22Rv1 (cell line): ENCODE measurements around the gene METTL15.
"Not testable (repeated sequence)": the region's sequence is repeated elsewhere in the genome, so short reads cannot be mapped to it uniquely, and the experiment has no call there.

Source experiments
- H3K27ac ChIP-seq: fragments of 450-650 bp; 2 replicates; pipeline ENCODE4 v1.5.1; 2017
- ZFX ChIP-seq: fragments of 450-650 bp; IDR thresholded peaks from 2 replicates; pipeline ENCODE4 v1.6.1; 2017; ENCODE audit warnings: antibody characterized with exemption, borderline replicate concordance
- TF ChIP-seq, protein P1 (sequence below): fragments of 450-650 bp; IDR thresholded peaks from 2 replicates; pipeline ENCODE4 v1.5.1; 2017; ENCODE audit warnings: mild to moderate bottlenecking

METTL15 gene

DNA sequence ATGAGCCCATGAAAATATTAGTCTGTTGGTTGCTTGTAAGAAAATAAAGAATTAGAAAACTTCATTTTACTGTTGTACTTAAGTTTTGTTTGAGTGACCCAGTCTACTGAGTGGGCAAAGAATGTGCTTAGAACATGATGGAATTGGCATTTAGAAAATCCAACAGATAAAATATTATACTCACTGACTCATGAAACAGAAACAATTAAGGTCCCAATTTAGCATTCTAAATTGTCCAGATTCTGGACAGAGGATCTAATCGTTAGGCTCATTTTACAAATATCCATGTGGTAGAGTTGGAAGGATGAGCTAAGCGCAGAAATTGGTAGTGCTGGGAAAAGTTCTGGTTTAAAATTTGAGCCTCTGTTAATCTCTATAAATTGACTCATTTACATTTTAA lies 45.4 kb downstream of the METTL15 start:
- H3K27ac ChIP-seq = no peak overlapping the region

DNA sequence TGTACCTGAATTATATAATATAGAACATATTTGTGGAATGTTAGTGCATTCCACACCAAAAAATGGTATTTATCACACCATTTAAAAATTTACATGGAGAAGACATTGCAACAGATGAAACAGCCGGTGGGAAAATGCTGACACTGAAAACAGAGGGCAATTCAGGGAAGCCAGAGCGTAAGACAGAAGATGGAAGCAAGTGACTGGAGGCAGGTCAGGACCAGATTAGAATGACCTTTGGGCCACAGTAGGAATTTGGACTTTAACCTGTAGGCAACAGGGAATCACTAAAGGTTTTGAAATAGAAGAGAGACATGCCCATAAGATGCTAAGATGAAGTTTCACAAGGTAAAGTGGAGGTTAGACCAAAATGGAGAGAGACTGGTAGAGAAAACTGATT lies 60.5 kb downstream of the METTL15 start:
- TF ChIP-seq, protein P1, sequence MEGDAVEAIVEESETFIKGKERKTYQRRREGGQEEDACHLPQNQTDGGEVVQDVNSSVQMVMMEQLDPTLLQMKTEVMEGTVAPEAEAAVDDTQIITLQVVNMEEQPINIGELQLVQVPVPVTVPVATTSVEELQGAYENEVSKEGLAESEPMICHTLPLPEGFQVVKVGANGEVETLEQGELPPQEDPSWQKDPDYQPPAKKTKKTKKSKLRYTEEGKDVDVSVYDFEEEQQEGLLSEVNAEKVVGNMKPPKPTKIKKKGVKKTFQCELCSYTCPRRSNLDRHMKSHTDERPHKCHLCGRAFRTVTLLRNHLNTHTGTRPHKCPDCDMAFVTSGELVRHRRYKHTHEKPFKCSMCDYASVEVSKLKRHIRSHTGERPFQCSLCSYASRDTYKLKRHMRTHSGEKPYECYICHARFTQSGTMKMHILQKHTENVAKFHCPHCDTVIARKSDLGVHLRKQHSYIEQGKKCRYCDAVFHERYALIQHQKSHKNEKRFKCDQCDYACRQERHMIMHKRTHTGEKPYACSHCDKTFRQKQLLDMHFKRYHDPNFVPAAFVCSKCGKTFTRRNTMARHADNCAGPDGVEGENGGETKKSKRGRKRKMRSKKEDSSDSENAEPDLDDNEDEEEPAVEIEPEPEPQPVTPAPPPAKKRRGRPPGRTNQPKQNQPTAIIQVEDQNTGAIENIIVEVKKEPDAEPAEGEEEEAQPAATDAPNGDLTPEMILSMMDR = no peak
- no peak for TF ChIP-seq ZFX
- no peak overlapping the region for H3K27ac ChIP-seq

More for the DNA sequence above, 45.4 kb downstream of the METTL15 start:
- no peak for TF ChIP-seq ZFX
- TF ChIP-seq, protein P1 = no peak

DNA sequence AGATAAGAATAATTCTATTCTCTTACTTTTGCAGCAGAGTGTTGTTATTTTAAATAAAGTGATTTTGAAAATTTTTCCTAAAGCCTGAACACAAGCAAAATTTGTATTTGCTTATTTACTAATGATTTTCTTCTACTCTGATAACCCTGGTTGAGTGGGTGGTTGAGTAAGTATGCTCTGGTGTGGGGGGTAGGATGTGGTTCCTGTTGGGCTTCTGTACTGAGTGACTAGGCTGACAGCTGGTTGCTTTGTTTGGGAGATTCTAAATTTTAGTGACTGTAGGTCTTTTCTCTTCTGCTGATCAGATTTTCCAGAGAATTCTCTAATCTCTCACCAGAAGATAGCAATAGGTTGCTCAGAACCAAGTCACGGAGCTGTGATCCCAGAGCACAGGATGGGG lies 61.6 kb downstream of the METTL15 start:
- H3K27ac ChIP-seq = no peak overlapping the region
- TF ChIP-seq, protein P1 = no peak
- TF ChIP-seq ZFX = no peak

DNA sequence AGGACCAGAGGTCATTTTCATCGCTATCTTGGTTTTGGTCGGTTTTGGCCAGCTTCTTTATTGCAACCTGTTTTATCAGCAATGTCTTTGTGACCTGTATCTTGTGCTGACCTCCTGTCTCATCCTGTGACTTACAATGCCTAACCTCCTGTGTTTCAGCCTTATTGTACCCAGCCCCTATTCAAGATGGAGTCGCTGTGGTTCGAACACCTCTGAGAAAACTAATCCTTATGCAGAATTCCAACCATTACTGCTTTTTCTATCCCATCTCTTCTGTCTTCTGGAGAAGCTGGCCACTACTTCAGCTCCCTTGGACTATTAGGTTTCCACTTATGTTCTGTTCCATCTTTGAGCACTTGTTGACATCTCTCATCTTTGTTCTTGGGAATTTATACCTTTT lies 62.6 kb downstream of the METTL15 start:
- TF ChIP-seq ZFX = no peak
- TF ChIP-seq, protein P1 = no peak
- H3K27ac ChIP-seq = no peak overlapping the region

DNA sequence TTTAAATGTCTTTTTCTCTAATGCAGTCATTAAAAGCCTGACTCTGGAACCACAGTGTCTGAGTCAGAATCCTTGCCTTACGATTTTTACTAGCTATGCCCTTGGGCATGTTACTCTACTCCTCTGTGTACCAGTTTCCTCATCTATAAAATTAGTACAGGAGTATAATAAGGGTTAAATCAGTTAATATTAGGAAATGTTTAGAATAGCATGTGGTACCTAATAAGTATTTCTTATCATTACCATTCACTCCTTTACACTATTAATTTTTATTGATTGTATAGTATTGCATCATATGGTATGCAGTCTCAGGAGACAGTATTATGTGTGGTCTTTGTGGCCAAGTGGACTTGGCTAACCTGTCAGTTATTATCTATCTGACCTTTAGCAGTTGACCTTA lies 68.2 kb downstream of the METTL15 start:
- no peak overlapping the region for H3K27ac ChIP-seq
- TF ChIP-seq, protein P1 = no peak
- TF ChIP-seq ZFX = no peak

DNA sequence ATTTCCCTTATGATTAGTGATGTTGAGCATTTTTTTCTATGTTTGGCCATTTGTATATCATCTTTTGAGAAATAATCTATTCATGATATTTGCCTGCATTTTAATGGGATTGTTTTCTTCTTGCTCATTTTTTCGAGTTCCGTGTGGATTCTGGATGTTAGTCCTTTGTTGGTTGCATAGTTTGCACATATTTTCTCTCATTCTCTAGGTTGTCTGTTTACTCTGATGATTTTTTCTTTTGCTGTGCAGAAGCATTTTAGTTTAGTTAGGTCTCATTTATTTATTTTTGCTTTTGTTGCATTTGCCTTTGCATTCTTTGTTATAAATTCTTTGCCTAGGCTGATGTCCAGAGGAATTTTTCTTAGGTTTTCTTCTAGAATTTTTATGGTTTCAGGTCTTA lies 87.3 kb downstream of the METTL15 start:
- H3K27ac ChIP-seq = no peak overlapping the region
- no peak for TF ChIP-seq ZFX
- TF ChIP-seq, protein P1 = no peak

DNA sequence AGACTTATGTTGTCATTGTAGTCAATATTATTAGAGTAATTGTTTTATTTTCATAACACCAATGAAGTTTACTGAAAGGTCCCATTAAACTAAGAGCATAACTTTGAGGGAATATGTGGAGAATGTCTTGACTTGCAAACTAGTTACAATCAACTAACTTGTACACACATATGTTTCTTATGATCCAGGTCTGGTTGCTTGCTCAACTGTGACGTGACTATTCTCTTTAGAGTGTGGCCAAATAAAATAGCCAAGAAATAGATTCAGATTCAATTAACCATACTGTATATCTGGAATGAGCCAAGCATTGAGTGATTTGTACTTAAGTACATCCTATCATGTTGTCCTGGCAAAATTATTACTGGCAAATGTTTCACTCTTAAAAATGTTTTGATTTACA lies 101.7 kb downstream of the METTL15 start:
- no peak overlapping the region for H3K27ac ChIP-seq
- TF ChIP-seq, protein P1 = no peak
- no peak for TF ChIP-seq ZFX

DNA sequence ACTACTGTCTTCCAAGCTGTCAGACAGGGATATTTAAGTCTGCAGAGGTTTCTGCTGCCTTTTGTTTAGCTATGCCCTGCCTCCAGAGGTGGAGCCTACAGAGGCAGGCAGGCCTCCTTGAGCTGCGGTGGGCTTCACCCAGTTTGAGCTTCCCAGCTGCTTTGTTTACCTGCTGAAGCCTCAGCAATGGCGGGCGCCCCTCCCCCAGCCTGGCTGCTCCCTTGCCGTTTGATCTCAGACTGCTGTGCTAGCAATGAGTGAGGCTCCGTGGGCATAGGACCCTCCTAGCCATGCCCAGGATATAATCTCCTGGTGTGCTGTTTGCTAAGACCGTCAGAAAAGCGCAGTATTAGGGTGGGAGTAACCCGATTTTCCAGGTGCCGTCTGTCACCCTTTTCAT lies 113.9 kb downstream of the METTL15 start:
- not testable (repeated sequence) for H3K27ac ChIP-seq
